Endodermal cell (in vitro differentiated cells): ENCODE data around the gene UGT1A1. TPM values are rescaled to one million over a fixed set of nuclear protein-coding genes. Genes with fewer than 3 reads are reported as not detected.

ENCODE experiments used
- DNase-seq: peaks from one replicate; pipeline ENCODE4 v3.0.0-alpha.2; 2017
- H3K27ac ChIP-seq: 2 replicates; pipeline ENCODE4 v1.5.1; 2013; ENCODE audit warnings: mild to moderate bottlenecking, low read depth, low read length, moderate library complexity
- H3K27me3 ChIP-seq: 2 replicates; pipeline ENCODE4 v1.6.1; 2013; ENCODE audit warnings: mild to moderate bottlenecking, low read length, moderate library complexity; ENCODE audit not compliant: insufficient read depth, control insufficient read depth, poor library complexity, severe bottlenecking
- H3K36me3 ChIP-seq: 2 replicates; pipeline ENCODE4 v1.7.0; 2013; ENCODE audit warnings: mild to moderate bottlenecking, low read length, moderate library complexity; ENCODE audit not compliant: control insufficient read depth, insufficient read depth
- H3K4me1 ChIP-seq: one replicate; pipeline ENCODE4 v1.7.0; 2013; ENCODE audit warnings: low read length; ENCODE audit not compliant: control insufficient read depth, insufficient read depth
- H3K4me3 ChIP-seq: 2 replicates; pipeline ENCODE4 v1.5.1; 2013; ENCODE audit warnings: mild to moderate bottlenecking, low read length, moderate library complexity
- H3K9ac ChIP-seq: 2 replicates; pipeline ENCODE4 v1.6.1; 2013; ENCODE audit warnings: mild to moderate bottlenecking, low read length, moderate library complexity; ENCODE audit not compliant: poor library complexity, severe bottlenecking; ENCODE audit errors: extremely low read depth
- H3K9me3 ChIP-seq: 2 replicates; pipeline ENCODE4 v1.6.1; 2013; ENCODE audit warnings: mild to moderate bottlenecking, low read length, moderate library complexity; ENCODE audit not compliant: control insufficient read depth
- H3K27ac Mint-ChIP-seq: 2 replicates; pipeline ENCODE4 v1.8.0; 2020; ENCODE audit warnings: mixed read lengths
- H3K27me3 Mint-ChIP-seq: 2 replicates; pipeline ENCODE4 v1.8.0; 2021; ENCODE audit warnings: mild to moderate bottlenecking, mixed read lengths; ENCODE audit not compliant: insufficient read depth
- H3K36me3 Mint-ChIP-seq: 2 replicates; pipeline ENCODE4 v1.8.0; 2020; ENCODE audit warnings: low read depth, mixed read lengths
- H3K4me1 Mint-ChIP-seq: 2 replicates; pipeline ENCODE4 v1.8.0; 2020; ENCODE audit warnings: mixed read lengths
- H3K4me3 Mint-ChIP-seq: 2 replicates; pipeline ENCODE4 v1.8.0; 2020; ENCODE audit warnings: mild to moderate bottlenecking, moderate library complexity, mixed read lengths
- H3K9me3 Mint-ChIP-seq: 2 replicates; pipeline ENCODE4 v1.8.0; 2020; ENCODE audit warnings: mild to moderate bottlenecking, mixed read lengths
- WGBS, 2 experiments: methylation state at CpG; one replicate each; pipeline versions ENCODE4 v1.1.5 to v1.1.7; 2013; ENCODE audit warnings: missing lambda C conversion rate in 2 of 2, mixed read lengths in 1 of 2; ENCODE audit not compliant: insufficient coverage in 1 of 2, insufficient read length in 1 of 2; 5-methylcytosine and 5-hydroxymethylcytosine counted together
- total RNA-seq, 2 donors: library from RNA; stranded (reverse); fragmentation: NEBNext Ultra II Directional in 1 of 2; extraction: Animal tissue kit (Norgen Biotek cat#: 25700) in 1 of 2; gene quantifications; 2 replicates in 1 of 2; 3 replicates in 1 of 2; pipeline ENCODE4 v1.2.1, GENCODE V29; 2021
- TF ChIP-seq, protein P1 (sequence below): fragments of 200-600 bp; sonication (generic); conservative IDR thresholded peaks from 2 replicates; pipeline ENCODE4 v1.5.0; 2021; ENCODE audit warnings: antibody characterized with exemption, mild to moderate bottlenecking

UGT1A1 gene
- total RNA-seq, 2 donors from 2014 or later, result not detected

DNA sequence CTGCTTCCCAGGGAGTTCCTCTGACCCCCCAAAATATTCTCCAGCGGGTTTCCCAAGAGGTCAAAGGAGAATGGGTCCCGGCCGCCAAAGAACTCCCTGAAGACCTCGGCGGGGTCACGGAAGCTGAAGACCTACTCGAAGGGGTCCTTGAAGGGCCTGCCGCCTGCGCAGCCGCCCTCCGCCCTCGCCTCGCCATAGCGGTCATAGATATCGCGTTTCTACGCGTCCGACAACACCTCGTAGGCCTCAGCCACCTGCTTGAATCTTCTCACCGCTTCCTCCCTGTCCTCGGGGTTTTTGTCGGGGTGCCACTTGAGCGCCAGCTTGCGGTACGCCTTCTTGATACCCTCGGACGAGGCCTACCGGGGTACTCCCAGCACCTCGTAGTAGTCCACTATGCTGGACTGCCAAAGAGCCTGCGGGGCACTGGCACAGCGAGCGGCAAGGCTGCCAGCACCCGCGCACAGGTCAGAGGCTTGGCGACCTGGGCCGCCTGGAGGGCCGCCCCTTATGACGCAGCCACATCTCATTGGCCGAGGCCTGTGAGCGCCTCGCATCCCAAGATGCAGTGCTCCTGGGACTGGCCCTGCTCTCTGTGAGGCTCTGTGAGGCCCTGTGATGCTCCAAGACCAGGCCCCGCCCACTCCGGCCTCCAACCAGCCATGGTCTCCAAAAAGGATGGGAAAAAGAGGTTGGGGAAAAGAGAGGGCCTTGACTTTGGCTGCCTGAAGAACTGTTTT is 5.0 kb upstream of the UGT1A1 start:
- WGBS, 2 experiments, result 95 to 96% methylated on average over 29 to 42 of the region's 44 CpGs
- H3K27ac ChIP-seq, result no peak overlapping the region
- H3K4me1 ChIP-seq, result no peaks in the 10 kb centered on the region
- TF ChIP-seq, protein P1, sequence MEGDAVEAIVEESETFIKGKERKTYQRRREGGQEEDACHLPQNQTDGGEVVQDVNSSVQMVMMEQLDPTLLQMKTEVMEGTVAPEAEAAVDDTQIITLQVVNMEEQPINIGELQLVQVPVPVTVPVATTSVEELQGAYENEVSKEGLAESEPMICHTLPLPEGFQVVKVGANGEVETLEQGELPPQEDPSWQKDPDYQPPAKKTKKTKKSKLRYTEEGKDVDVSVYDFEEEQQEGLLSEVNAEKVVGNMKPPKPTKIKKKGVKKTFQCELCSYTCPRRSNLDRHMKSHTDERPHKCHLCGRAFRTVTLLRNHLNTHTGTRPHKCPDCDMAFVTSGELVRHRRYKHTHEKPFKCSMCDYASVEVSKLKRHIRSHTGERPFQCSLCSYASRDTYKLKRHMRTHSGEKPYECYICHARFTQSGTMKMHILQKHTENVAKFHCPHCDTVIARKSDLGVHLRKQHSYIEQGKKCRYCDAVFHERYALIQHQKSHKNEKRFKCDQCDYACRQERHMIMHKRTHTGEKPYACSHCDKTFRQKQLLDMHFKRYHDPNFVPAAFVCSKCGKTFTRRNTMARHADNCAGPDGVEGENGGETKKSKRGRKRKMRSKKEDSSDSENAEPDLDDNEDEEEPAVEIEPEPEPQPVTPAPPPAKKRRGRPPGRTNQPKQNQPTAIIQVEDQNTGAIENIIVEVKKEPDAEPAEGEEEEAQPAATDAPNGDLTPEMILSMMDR, result no peak
- no peaks in the 10 kb centered on the region for H3K36me3 ChIP-seq
- H3K9ac ChIP-seq, result no peak overlapping the region
- H3K9me3 ChIP-seq, result peaks cover 15% of the 10 kb centered on the region
- no peaks in the 10 kb centered on the region for H3K27me3 ChIP-seq
- no peak overlapping the region for H3K4me3 ChIP-seq
- H3K9me3 Mint-ChIP-seq, result peaks cover 27% of the 10 kb centered on the region
- H3K36me3 Mint-ChIP-seq, result no peaks in the 10 kb centered on the region
- DNase-seq, result no peak
- peaks cover 7% of the 10 kb centered on the region for H3K27me3 Mint-ChIP-seq
- no peaks in the 10 kb centered on the region for H3K4me1 Mint-ChIP-seq
- no peak overlapping the region for H3K27ac Mint-ChIP-seq
- H3K4me3 Mint-ChIP-seq, result no peak overlapping the region

GRCh38 chr2:233756429-233757081 is 3.5 kb upstream of the UGT1A1 start:
- Histone ChIP-seq H3K4me3 (no peak overlapping the region), H3K27me3 (no peaks in the 10 kb centered on the region), H3K4me1 (no peaks in the 10 kb centered on the region), H3K36me3 (no peaks in the 10 kb centered on the region), H3K9me3 (peaks cover under 1% of the 10 kb centered on the region), H3K9ac (no peak overlapping the region), H3K27ac (no peak overlapping the region)
- Mint-ChIP-seq H3K36me3 (no peaks in the 10 kb centered on the region), H3K4me1 (no peaks in the 10 kb centered on the region), H3K4me3 (no peak overlapping the region), H3K27me3 (peaks cover 6% of the 10 kb centered on the region), H3K27ac (no peak overlapping the region), H3K9me3 (peaks cover 13% of the 10 kb centered on the region)
- TF ChIP-seq, protein P1, result no peak
- 60 to 94% methylated on average over 1 to 7 of the region's 7 CpGs for WGBS, 2 experiments
- no peak for DNase-seq

GRCh38 chr2:233758141-233758540 is 1.9 kb upstream of the UGT1A1 start:
- Mint-ChIP-seq H3K4me3 (no peak overlapping the region), H3K27me3 (peaks cover 4% of the 10 kb centered on the region), H3K9me3 (no peaks in the 10 kb centered on the region), H3K36me3 (no peaks in the 10 kb centered on the region), H3K27ac (no peak overlapping the region), H3K4me1 (no peaks in the 10 kb centered on the region)
- DNase-seq, result no peak
- Histone ChIP-seq H3K36me3 (no peaks in the 10 kb centered on the region), H3K9me3 (no peaks in the 10 kb centered on the region), H3K9ac (no peak overlapping the region), H3K4me1 (no peaks in the 10 kb centered on the region), H3K27ac (no peak overlapping the region), H3K27me3 (peaks cover under 1% of the 10 kb centered on the region), H3K4me3 (no peak overlapping the region)
- TF ChIP-seq, protein P1, result no peak
